HCT116 (cell line): ENCODE measurements around the gene UTS2B. TPM values are rescaled to one million over a fixed set of nuclear protein-coding genes. Genes with fewer than 3 reads are reported as not detected.

ENCODE experiments used
- ATAC-seq: fragments of 200-7000 bp; cut with Tn5 transposase; 2 replicates; pipeline ENCODE4 v1.9.1; 2020; ENCODE audit warnings: mild to moderate bottlenecking, moderate library complexity
- BruUV-seq: library from RNA; stranded (reverse); fragments of 400-500 nt; replicated peaks from 2 replicates; lab custom pipeline; 2021; lab: Mats Ljungman, UMichigan
- CTCF ChIA-PET: fragments of 300-600 bp; sonication (Branson Sonifier 250); formaldehyde crosslinking; loops from one replicate; lab custom pipeline; 2021; ENCODE audit warnings: antibody characterized with exemption; lab: Charles Lee
- POLR2A ChIA-PET: fragments of 300-600, 350-600 bp; sonication (Branson Sonifier 250); formaldehyde crosslinking; loops from one replicate; lab custom pipeline; 2021; ENCODE audit warnings: antibody characterized with exemption; lab: Charles Lee
- RAD21 ChIA-PET, 2 experiments: fragments of 300-600 bp; sonication (Branson Sonifier 250); formaldehyde crosslinking; loops; one replicate each; lab custom pipeline; 2023; ENCODE audit warnings: low total read pairs in 2 of 2; ENCODE audit not compliant: uncharacterized antibody in 2 of 2, unreplicated experiment in 2 of 2, low non-redundant PET in 1 of 2; lab: Charles Lee
- DNase-seq: peaks from one replicate; pipeline ENCODE4 v3.0.0-alpha.2; 2010; ENCODE audit warnings: low read depth, low spot score
- H2AFZ ChIP-seq: fragments of 200-600 bp; shearing (Covaris generic), sonication (generic); 2 replicates; pipeline ENCODE4 v1.6.1; 2017; ENCODE audit warnings: low read depth, mixed run types, mixed read lengths, antibody characterized with exemption, low read length; ENCODE audit not compliant: poor library complexity, severe bottlenecking
- H3K27ac ChIP-seq: 2 replicates; pipeline ENCODE4 v1.5.1; 2012; ENCODE audit warnings: low read depth, low read length
- H3K27me3 ChIP-seq: fragments of 200-600 bp; sonication (generic); 2 replicates; pipeline ENCODE4 v1.6.1; 2016; ENCODE audit warnings: mixed run types, low read length, mixed read lengths; ENCODE audit not compliant: insufficient read depth
- H3K36me3 ChIP-seq, 2 experiments: fragments of 200-500 bp in 1 of 2; fragments of 200-600 bp in 1 of 2; sonication (Bioruptor generic) in 1 of 2; sonication (generic) in 1 of 2; 2 replicates each; pipeline versions ENCODE4 v1.5.1 to v1.6.1; 2014 to 2016; ENCODE audit warnings: low read length in 2 of 2, inconsistent platforms in 1 of 2, mixed read lengths in 1 of 2, mixed run types in 1 of 2; ENCODE audit not compliant: insufficient read depth in 2 of 2, control insufficient read depth in 1 of 2
- H3K4me1 ChIP-seq, 2 experiments: fragments of 200-600 bp in 1 of 2; sonication (generic) in 1 of 2; 2 replicates each; pipeline versions ENCODE4 v1.5.1 to v1.6.1; 2012 to 2017; ENCODE audit warnings: low read length in 2 of 2, inconsistent platforms in 1 of 2, mild to moderate bottlenecking in 1 of 2, mixed read lengths in 1 of 2, mixed run types in 1 of 2, moderate library complexity in 1 of 2; ENCODE audit not compliant: insufficient read depth in 2 of 2, control insufficient read depth in 1 of 2
- H3K4me2 ChIP-seq: fragments of 200-600 bp; sonication (generic); 2 replicates; pipeline ENCODE4 v1.6.1; 2017; ENCODE audit warnings: mixed run types, low read length, mixed read lengths
- H3K4me3 ChIP-seq, 2 experiments: fragments of 200-600 bp in 1 of 2; sonication (generic) in 1 of 2; replicated peaks in 1 of 2; 2 replicates each; pipeline ENCODE4 v1.5.1; 2011 to 2016; ENCODE audit warnings: low read length in 2 of 2, control low read depth in 1 of 2, low read depth in 1 of 2, mild to moderate bottlenecking in 1 of 2, mixed read lengths in 1 of 2, mixed run types in 1 of 2
- H3K79me2 ChIP-seq: fragments of 200-600 bp; sonication (generic); 2 replicates; pipeline ENCODE4 v1.6.1; 2017; ENCODE audit warnings: mild to moderate bottlenecking, mixed run types, low read length, moderate library complexity, mixed read lengths; ENCODE audit not compliant: insufficient read depth
- H3K9ac ChIP-seq: fragments of 200-600 bp; sonication (generic); 2 replicates; pipeline ENCODE4 v1.6.1; 2016; ENCODE audit warnings: low read length, mixed read lengths
- H3K9me2 ChIP-seq: fragments of 200-600 bp; sonication (generic), shearing (Covaris generic); 2 replicates; pipeline ENCODE4 v1.6.1; 2017; ENCODE audit warnings: mixed run types, mild to moderate bottlenecking, moderate library complexity; ENCODE audit not compliant: insufficient read depth
- H3K9me3 ChIP-seq, 2 experiments: fragments of 200-500 bp in 1 of 2; fragments of 200-600 bp in 1 of 2; sonication (Bioruptor generic) in 1 of 2; sonication (generic) in 1 of 2; 2 replicates each; pipeline ENCODE4 v1.6.1; 2014 to 2017; ENCODE audit warnings: low read length in 2 of 2, mixed read lengths in 2 of 2, inconsistent platforms in 1 of 2, low read depth in 1 of 2, mild to moderate bottlenecking in 1 of 2, mixed run types in 1 of 2, moderate library complexity in 1 of 2; ENCODE audit not compliant: control insufficient read depth in 1 of 2, insufficient read depth in 1 of 2
- H4K20me1 ChIP-seq: fragments of 200-600 bp; sonication (generic), shearing (Covaris generic); 2 replicates; pipeline ENCODE4 v1.6.1; 2017; ENCODE audit warnings: mixed run types, mild to moderate bottlenecking, moderate library complexity; ENCODE audit not compliant: insufficient read depth
- CTCF ChIP-seq, 3 experiments: fragments of 200-600 bp in 1 of 3; sonication (generic) in 1 of 3; IDR thresholded peaks in 2 of 3; conservative IDR thresholded peaks in 1 of 3; 2 replicates each; pipeline ENCODE4 v1.5.1; 2012 to 2017; ENCODE audit warnings: low read depth in 2 of 3, low read length in 2 of 3, antibody characterized with exemption in 1 of 3, borderline replicate concordance in 1 of 3, control low read depth in 1 of 3, mild to moderate bottlenecking in 1 of 3, mixed read lengths in 1 of 3, mixed run types in 1 of 3, moderate library complexity in 1 of 3; ENCODE audit not compliant: insufficient read depth in 1 of 3
- JUND ChIP-seq: IDR thresholded peaks from 2 replicates; pipeline ENCODE4 v1.6.1; 2012
- POLR2A ChIP-seq: IDR thresholded peaks from 2 replicates; pipeline ENCODE4 v1.7.0; 2011; ENCODE audit warnings: borderline replicate concordance; ENCODE audit not compliant: insufficient read depth, insufficient read length; ENCODE audit errors: extremely low read depth
- POLR2AphosphoS5 ChIP-seq: IDR thresholded peaks from 2 replicates; pipeline ENCODE4 v1.6.1; 2011; ENCODE audit warnings: mild to moderate bottlenecking, low read depth, low read length, moderate library complexity
- RAD21 ChIP-seq: IDR thresholded peaks from 2 replicates; pipeline ENCODE4 v1.6.1; 2012; ENCODE audit warnings: low read depth, mild to moderate bottlenecking
- TCF7L2 ChIP-seq: IDR thresholded peaks from 2 replicates; pipeline ENCODE4 v1.7.0; 2011; ENCODE audit warnings: borderline replicate concordance, inconsistent platforms; ENCODE audit not compliant: insufficient read depth, insufficient read length; ENCODE audit errors: extremely low read depth
- intact Hi-C: fragments of 100-400 bp; cut with micrococcal nuclease; formaldehyde crosslinking; loops from 2 replicates; pipeline ENCODE4 v1.10.0; 2022
- total RNA-seq: library from RNA; stranded (reverse); gene quantifications from one replicate; pipeline ENCODE4 v1.2.1, GENCODE V29; 2021; ENCODE audit not compliant: unreplicated experiment
- TF ChIP-seq, protein P1 (sequence below): IDR thresholded peaks from 2 replicates; pipeline ENCODE4 v1.6.1; 2012

UTS2B gene
- total RNA-seq, 1 experiment from 2014 or later, result 0.59 TPM

DNA sequence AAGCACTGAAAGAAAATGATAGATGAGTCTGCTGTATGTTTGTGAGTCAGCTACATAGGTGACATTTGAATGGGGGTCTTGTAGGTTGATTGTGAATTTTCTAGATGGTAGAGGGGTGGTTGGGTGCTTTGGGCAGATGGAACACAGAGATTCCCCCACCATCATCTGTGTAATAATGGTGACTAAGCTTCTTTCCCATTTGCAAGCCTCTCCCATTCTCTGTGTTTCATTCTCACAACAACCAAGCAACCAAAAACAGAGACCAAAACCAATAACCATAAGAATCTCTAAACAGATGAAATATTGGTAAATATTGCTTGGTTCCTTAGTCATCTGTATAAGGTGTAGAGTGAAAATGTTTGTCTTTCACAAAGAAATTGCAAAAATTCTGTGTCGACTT lies 17.8 kb upstream of the UTS2B start:
- DNase-seq (no peak), ATAC-seq (no peak)
- H3K79me2 ChIP-seq, result peaks cover 99% of the 10 kb centered on the region
- H3K27me3 ChIP-seq, result no peaks in the 10 kb centered on the region
- intact Hi-C loops, result no loop called here
- H3K9ac ChIP-seq, result no peak overlapping the region
- RAD21 ChIA-PET, result no interaction called here
- CTCF ChIA-PET, result no interaction called here
- POLR2A ChIA-PET, result no interaction called here
- H2AFZ ChIP-seq, result no peak overlapping the region
- no peaks in the 10 kb centered on the region; the same call in 1 of the 2 replicates for H4K20me1 ChIP-seq
- no peak for TF ChIP-seq RAD21
- TF ChIP-seq POLR2AphosphoS5, result no peak
- H3K4me2 ChIP-seq, result no peak overlapping the region
- no peak overlapping the region for H3K4me3 ChIP-seq
- H3K9me3 ChIP-seq, result no peaks in the 10 kb centered on the region
- peaks cover 12 to 25% of the 10 kb centered on the region in 2 experiments; a peak in 3 of 4 replicates for H3K4me1 ChIP-seq
- BruUV-seq, result no TSS peak
- no peaks in the 10 kb centered on the region for H3K9me2 ChIP-seq
- no peak overlapping the region for H3K27ac ChIP-seq
- no peaks in the 10 kb centered on the region; a peak in 1 of 4 replicates for H3K36me3 ChIP-seq

DNA sequence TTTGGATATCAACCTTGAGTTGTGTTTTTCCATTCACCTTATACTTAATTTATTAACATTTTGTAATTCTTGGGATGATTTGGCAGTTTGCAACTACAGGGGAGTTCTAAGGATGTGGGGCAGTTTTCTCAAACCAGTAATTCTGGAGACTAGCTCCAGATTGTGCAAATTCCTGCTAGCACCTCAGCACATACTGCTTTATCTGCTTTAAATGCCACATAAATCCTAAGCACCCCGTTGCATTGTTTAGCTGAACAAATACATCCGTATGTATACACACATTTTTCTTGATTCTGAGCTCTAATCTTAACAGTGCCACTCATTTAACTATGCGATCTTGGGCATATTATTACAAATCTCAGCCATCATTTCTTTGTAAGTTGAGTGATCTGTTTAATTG lies 16.9 kb upstream of the UTS2B start:
- Histone ChIP-seq H3K9ac (no peak overlapping the region), H3K4me2 (no peak overlapping the region), H3K27ac (no peak overlapping the region), H3K79me2 (peaks cover 99% of the 10 kb centered on the region), H3K4me1 (peaks cover 11 to 24% of the 10 kb centered on the region in 2 experiments; a peak in 3 of 4 replicates), H3K9me2 (no peaks in the 10 kb centered on the region), H3K27me3 (no peaks in the 10 kb centered on the region), H3K36me3 (no peaks in the 10 kb centered on the region; a peak in 1 of 4 replicates), H2AFZ (no peak overlapping the region), H3K9me3 (no peaks in the 10 kb centered on the region), H4K20me1 (no peaks in the 10 kb centered on the region; the same call in 1 of the 2 replicates), H3K4me3 (no peak overlapping the region)
- ChIA-PET POLR2A (no interaction called here), RAD21 (no interaction called here), CTCF (no interaction called here)
- no peak for ATAC-seq
- intact Hi-C loops, result no loop called here
- BruUV-seq, result no TSS peak
- no peak for TF ChIP-seq CTCF (IDR thresholded peaks at IDR 0.05 in 2 of 3, conservative IDR thresholded peaks at IDR 0.05 in 1 of 3; ENCODE audit: borderline replicate concordance in 1 of 3, insufficient read depth in 1 of 3, low read depth in 2 of 3, low read length in 2 of 3)
- no peak for TF ChIP-seq TCF7L2
- TF ChIP-seq JUND, result no peak
- TF ChIP-seq POLR2A, result no peak
- TF ChIP-seq, protein P1, sequence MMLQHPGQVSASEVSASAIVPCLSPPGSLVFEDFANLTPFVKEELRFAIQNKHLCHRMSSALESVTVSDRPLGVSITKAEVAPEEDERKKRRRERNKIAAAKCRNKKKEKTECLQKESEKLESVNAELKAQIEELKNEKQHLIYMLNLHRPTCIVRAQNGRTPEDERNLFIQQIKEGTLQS, result no peak
- no peak for DNase-seq
